ENCODE results near the gene UBALD2.
A peak's percentile ranks its signal among the peaks of the same experiment; 100 is the strongest.
"Not testable (repeated sequence)": the region's sequence is repeated elsewhere in the genome, so short reads cannot be mapped to it uniquely, and the experiment has no call there.

The UBALD2 gene

GRCh38 chr17:76239538-76240274 is 25.4 kb upstream of the UBALD2 start:
- no peak for DNase-seq (ENCODE audit: low read depth)
- TF ChIP-seq, protein P1, sequence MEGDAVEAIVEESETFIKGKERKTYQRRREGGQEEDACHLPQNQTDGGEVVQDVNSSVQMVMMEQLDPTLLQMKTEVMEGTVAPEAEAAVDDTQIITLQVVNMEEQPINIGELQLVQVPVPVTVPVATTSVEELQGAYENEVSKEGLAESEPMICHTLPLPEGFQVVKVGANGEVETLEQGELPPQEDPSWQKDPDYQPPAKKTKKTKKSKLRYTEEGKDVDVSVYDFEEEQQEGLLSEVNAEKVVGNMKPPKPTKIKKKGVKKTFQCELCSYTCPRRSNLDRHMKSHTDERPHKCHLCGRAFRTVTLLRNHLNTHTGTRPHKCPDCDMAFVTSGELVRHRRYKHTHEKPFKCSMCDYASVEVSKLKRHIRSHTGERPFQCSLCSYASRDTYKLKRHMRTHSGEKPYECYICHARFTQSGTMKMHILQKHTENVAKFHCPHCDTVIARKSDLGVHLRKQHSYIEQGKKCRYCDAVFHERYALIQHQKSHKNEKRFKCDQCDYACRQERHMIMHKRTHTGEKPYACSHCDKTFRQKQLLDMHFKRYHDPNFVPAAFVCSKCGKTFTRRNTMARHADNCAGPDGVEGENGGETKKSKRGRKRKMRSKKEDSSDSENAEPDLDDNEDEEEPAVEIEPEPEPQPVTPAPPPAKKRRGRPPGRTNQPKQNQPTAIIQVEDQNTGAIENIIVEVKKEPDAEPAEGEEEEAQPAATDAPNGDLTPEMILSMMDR (IDR thresholded peaks at IDR 0.05; ENCODE audit: insufficient read depth, low read depth, low read length, missing control alignments) = no peak
- H3K4me3 ChIP-seq (ENCODE audit: low read length) = no peak overlapping the region

- H3K4me3 ChIP-seq (ENCODE audit: low read length) = peak within 1 kb of the TSS; percentile 41
- DNase-seq (ENCODE audit: low read depth) = no peak
- TF ChIP-seq, protein P1 (IDR thresholded peaks at IDR 0.05; ENCODE audit: insufficient read depth, low read depth, low read length, missing control alignments) = no peak
Observed at GRCh38 chr17:76240461-76241203, 24.5 kb upstream of the UBALD2 start, which contains the start of gene RNF157. RNF157 (minus strand) TSS chr17:76240493; CDS start chr17:76240240, 253 bp downstream.

- no peak for DNase-seq (ENCODE audit: low read depth)
- TF ChIP-seq, protein P1 (IDR thresholded peaks at IDR 0.05; ENCODE audit: insufficient read depth, low read depth, low read length, missing control alignments) = no peak
- H3K4me3 ChIP-seq (ENCODE audit: low read length) = peak overlapping the region; percentile 41
Observed at GRCh38 chr17:76241204-76241538, 24.0 kb upstream of the UBALD2 start.

- no peak for DNase-seq (ENCODE audit: low read depth)
- H3K4me3 ChIP-seq (ENCODE audit: low read length) = no peak overlapping the region
- TF ChIP-seq, protein P1 (IDR thresholded peaks at IDR 0.05; ENCODE audit: insufficient read depth, low read depth, low read length, missing control alignments) = no peak
Observed at GRCh38 chr17:76241691-76242255, 23.4 kb upstream of the UBALD2 start.

DNA sequence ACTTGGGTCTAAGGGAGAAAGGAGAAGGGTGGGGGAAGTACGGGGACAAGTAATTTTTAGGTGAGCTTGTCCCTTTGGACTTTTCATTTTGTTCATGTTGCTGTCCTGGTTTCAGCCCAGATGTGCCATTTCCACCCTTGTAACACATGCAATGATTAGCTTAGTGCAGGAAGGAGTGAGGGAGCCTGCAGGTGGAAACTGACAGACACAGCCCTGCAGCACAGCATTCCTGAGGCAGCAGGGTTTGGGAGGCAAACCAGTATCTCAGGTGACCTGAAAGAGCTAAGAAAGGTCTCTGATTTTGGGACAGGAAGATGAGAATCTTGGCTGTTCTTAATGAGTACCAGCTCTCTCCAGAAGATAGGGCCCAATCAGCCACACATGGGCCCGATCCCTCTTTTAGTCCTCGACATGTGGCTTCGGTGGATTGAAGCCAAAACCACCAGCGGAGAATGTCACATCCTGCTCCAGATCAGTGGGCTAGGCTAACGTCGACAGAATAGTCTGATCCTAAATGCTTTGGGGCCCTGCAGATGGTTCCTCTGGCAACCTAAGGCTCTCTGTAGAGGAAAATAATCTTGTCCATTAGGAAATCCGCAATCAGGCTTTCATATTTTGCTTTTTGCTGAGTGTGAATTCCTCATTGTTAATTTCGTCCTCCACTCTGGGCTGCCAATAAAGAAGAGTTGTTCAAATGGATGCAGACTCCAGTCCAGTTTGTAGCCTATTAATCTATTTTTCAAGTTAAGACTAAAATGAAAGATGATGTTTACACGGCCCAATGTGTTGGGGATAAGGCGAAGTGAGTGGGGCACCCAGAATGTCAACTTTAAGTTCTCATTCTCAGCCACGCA is 21.1 kb upstream of the UBALD2 start:
- no peak for DNase-seq (ENCODE audit: low read depth)
- no peak overlapping the region for H3K4me3 ChIP-seq (ENCODE audit: low read length)
- TF ChIP-seq, protein P1 (IDR thresholded peaks at IDR 0.05; ENCODE audit: insufficient read depth, low read depth, low read length, missing control alignments) = no peak

GRCh38 chr17:76244721-76245120 is 20.4 kb upstream of the UBALD2 start:
- DNase-seq (ENCODE audit: low read depth); H3K4me3 ChIP-seq (ENCODE audit: low read length): not testable (repeated sequence)
